ENCODE measurements around the gene ACVR1.
"Not testable (repeated sequence)": the region's sequence is repeated elsewhere in the genome, so short reads cannot be mapped to it uniquely, and the experiment has no call there.

ACVR1 gene

DNA sequence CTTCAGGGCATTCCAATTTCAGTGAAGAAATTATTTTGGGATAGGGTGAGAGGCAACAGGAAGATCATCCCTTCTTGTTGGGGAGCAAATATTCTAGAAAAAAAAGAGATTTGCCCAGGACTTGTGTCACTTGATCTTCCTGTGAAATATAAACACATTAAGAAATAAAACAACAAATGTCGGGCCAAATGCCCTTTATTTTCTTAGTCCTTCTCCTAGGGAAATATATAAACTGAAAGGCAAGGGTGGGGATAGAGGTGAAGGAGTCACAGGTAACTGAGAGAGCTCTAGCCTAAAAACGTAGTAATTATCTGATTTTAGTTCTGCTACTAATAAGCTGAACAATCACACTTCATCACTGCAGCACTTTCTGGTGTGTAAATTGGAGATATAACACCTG lies 142.9 kb downstream of the ACVR1 start:
- TF ChIP-seq, protein P1, sequence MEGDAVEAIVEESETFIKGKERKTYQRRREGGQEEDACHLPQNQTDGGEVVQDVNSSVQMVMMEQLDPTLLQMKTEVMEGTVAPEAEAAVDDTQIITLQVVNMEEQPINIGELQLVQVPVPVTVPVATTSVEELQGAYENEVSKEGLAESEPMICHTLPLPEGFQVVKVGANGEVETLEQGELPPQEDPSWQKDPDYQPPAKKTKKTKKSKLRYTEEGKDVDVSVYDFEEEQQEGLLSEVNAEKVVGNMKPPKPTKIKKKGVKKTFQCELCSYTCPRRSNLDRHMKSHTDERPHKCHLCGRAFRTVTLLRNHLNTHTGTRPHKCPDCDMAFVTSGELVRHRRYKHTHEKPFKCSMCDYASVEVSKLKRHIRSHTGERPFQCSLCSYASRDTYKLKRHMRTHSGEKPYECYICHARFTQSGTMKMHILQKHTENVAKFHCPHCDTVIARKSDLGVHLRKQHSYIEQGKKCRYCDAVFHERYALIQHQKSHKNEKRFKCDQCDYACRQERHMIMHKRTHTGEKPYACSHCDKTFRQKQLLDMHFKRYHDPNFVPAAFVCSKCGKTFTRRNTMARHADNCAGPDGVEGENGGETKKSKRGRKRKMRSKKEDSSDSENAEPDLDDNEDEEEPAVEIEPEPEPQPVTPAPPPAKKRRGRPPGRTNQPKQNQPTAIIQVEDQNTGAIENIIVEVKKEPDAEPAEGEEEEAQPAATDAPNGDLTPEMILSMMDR (IDR thresholded peaks at IDR 0.05; ENCODE audit: low read depth, low read length): no peak
- H3K4me3 ChIP-seq (replicated peaks in 1 of 2; ENCODE audit: low read depth in 2 of 2, low read length in 2 of 2): no peak overlapping the region
- no peak for DNase-seq (ENCODE audit: low read depth in 2 of 2)

DNA sequence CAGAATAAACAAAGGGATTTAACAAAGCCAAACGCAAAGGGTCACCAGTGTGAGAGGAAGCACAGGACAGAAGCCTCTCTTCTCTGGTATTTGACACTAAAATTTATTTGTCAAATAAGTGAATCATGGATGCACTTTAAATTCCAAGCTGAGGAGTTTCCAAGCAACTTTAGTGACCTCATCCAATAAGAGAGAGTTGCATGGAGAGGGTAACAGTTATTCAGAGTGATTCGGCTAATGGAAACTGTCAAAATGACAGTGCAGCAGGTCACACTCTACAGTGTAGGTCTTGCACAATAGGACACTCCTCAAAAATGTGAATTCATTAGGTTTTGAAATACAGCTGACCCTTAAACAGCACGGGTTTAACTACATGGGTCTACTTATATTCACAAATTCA lies 143.5 kb downstream of the ACVR1 start:
- TF ChIP-seq, protein P1 (IDR thresholded peaks at IDR 0.05; ENCODE audit: low read depth, low read length): no peak
- no peak for DNase-seq (ENCODE audit: low read depth in 2 of 2)

DNA sequence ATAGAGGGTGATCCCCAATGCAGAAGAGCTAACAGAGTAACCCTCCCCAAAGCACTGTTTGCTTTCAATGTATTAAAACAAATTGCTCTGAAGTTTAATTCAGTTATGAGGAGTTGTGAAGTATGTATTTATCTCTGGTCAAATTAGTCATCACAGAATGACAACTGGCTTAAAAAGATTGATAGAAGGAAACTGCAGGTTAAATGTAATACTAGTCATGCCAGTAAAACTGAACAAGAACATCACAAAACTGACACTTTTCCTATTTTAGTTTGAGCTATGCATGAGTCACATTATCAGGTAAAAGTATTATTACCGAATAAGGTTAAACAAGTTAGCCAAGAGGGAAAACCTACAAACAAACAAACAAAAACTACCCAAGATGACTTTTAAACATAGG lies 148.4 kb downstream of the ACVR1 start:
- DNase-seq (ENCODE audit: low read depth in 2 of 2): no peak
- TF ChIP-seq, protein P1 (IDR thresholded peaks at IDR 0.05; ENCODE audit: low read depth, low read length): no peak
- no peak overlapping the region for H3K4me3 ChIP-seq (replicated peaks in 1 of 2; ENCODE audit: low read depth in 2 of 2, low read length in 2 of 2)

More for the DNA sequence above, 143.5 kb downstream of the ACVR1 start:
- no peak overlapping the region for H3K4me3 ChIP-seq (replicated peaks in 1 of 2; ENCODE audit: low read depth in 2 of 2, low read length in 2 of 2)

DNA sequence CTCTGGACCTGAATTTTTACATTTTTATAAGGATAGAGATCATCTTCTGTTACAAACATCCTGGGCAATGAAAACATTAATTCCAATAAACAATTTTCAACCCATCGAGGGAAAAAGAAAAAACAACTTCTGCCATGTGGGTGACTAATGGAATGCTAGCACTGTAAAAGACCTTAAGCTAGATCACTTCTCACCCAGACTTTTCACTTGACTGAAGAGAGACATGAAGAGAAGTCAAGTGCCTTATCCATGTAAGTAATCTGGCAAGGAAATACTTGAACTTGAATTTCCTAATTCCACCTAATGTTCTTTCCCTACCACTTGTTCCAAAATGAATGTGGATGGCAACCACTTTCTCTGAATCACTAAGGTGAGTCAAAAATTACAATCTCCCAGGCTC lies 149.2 kb downstream of the ACVR1 start:
- TF ChIP-seq, protein P1 (IDR thresholded peaks at IDR 0.05; ENCODE audit: low read depth, low read length): no peak
- no peak overlapping the region for H3K4me3 ChIP-seq (replicated peaks in 1 of 2; ENCODE audit: low read depth in 2 of 2, low read length in 2 of 2)
- DNase-seq (ENCODE audit: low read depth in 2 of 2): peak in 1 of 2 donors; percentile 6

DNA sequence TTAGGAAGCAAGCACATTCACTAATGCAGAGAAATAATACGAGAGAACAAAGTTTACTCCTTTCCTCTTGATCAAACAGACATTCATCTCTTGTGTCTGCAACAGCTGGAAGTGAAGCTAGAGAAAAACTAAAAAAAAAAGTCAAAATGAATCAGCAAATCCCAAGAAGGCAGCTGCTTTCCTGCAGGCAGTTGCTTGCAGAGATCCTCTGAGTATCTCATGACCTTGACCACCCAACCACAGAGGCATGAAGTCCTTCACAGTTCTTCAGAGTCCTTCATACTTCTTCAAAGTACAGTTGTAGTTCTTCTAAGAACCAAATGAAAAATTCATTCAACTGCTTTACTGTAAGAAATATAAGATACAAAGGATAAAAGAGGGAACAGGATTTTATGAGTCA lies 150.3 kb downstream of the ACVR1 start:
- peak in 1 of 2 donors; percentile 32 for DNase-seq (ENCODE audit: low read depth in 2 of 2)
- no peak overlapping the region for H3K4me3 ChIP-seq (replicated peaks in 1 of 2; ENCODE audit: low read depth in 2 of 2, low read length in 2 of 2)
- TF ChIP-seq, protein P1 (IDR thresholded peaks at IDR 0.05; ENCODE audit: low read depth, low read length): no peak

DNA sequence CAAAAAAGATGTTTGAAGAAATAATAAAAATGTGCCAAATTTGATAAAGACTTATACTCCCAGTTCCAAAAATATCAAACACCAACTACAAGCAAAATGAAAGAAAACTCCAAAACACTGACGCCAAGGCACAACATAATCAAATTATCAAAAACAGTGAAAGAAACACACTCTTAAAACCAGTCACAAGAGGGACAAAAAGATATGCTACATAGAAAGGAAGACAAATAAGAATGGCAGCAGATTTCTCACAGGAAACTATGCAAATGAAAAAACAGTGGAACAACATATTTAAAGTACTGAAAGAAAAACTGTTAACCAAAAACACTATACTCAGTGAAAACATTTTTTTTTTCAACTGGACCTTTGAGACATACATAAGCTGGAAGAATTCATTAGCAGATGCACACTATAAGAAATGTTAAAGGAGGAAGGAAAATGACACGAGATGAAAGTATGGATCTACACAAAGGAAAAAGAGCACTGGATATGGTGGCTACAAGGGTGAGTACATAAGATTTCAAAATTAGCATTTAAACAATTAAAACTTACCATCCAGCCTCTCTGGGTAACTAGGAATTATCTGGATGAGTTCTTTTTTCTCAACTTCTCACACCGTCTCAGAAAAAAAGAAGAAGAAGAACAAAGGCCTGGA lies 153.4 kb downstream of the ACVR1 start:
- H3K4me3 ChIP-seq (replicated peaks in 1 of 2; ENCODE audit: low read depth in 2 of 2, low read length in 2 of 2): no peak overlapping the region
- TF ChIP-seq, protein P1 (IDR thresholded peaks at IDR 0.05; ENCODE audit: low read depth, low read length): no peak
- peak; percentile 11 to 17 for DNase-seq (ENCODE audit: low read depth in 2 of 2)

DNA sequence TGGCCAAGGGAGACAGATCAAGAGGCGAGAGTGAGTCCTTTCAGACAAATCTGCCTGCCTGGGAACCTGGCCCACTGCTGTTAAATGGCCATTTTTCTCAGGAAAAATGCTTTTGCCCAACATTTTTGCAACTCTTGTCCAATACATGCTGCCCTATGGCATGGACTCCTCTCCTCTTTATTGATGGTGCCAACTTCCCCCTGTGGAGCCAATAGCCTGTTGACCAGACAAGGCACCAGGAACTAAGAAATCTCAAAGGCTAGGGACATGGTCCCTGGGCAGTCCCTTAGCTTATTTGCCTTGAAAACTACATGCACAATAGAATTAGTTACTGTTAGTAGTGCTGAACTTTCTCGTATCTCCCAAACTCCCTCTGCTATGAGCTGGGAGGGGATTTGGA lies 155.6 kb downstream of the ACVR1 start:
- H3K4me3 ChIP-seq (replicated peaks in 1 of 2; ENCODE audit: low read depth in 2 of 2, low read length in 2 of 2): no peak overlapping the region
- no peak for DNase-seq (ENCODE audit: low read depth in 2 of 2)
- TF ChIP-seq, protein P1 (IDR thresholded peaks at IDR 0.05; ENCODE audit: low read depth, low read length): no peak

DNA sequence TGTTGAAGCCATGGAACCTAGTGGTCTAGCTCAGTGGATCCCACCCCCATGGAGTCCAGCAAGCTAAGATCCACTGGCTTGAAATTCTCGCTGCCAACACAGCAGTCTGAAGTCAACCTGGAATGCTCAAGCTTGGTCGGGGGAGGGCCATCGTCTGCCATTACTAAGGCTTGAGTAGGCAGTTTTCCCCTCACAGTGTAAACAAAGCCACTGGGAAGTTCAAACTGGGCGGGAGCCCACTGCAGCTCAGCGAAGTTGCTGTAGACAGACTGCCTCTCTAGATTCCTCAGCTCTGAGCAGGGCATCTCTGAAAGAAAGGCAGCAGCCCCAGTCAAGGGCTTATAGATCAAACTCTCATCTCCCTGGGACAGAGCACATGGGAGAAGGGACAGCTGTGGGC lies 171.5 kb downstream of the ACVR1 start:
- H3K4me3 ChIP-seq (replicated peaks in 1 of 2; ENCODE audit: low read depth in 2 of 2, low read length in 2 of 2); DNase-seq (ENCODE audit: low read depth in 2 of 2): not testable (repeated sequence)

DNA sequence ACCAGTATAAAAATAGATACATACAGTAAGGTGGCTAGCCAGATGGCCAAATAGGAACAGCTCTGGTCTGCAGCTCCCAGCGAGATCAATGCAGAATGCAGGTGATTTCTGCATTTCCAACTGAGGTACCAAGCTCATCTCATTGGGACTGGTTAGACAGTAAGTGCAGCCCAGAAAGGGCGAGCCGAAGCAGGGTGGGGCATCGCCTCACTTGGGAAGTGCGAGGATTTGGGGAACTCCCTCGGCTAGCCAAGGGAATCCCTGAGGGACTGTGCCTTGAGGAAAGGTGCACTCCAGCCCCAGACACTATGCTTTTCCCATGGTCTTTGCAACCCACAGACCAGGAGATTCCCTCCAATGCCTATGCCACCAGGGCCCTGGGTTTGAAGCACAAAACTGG lies 172.0 kb downstream of the ACVR1 start:
- DNase-seq (ENCODE audit: low read depth in 2 of 2); H3K4me3 ChIP-seq (replicated peaks in 1 of 2; ENCODE audit: low read depth in 2 of 2, low read length in 2 of 2): not testable (repeated sequence)
